ENCODE data around the gene GBE1. TPM values are rescaled to one million over a fixed set of nuclear protein-coding genes. Genes with fewer than 3 reads are reported as not detected.

Gene GBE1
- total RNA-seq, 1 donor from 2014 or later: 32.5 TPM

- intact Hi-C loops (cut with micrococcal nuclease): no loop called here
- no peak for DNase-seq
- POLR2A ChIA-PET: no interaction called here
- CTCF ChIA-PET: no interaction called here
- Mint-ChIP-seq H3K4me3 (no peak overlapping the region), H3K27ac (no peak overlapping the region), H3K27me3 (no peaks in the 10 kb centered on the region), H3K9me3 (no peaks in the 10 kb centered on the region), H3K4me1 (no peaks in the 10 kb centered on the region), H3K36me3 (ENCODE audit: low read depth) (peaks cover 8% of the 10 kb centered on the region)
- no peak for ATAC-seq (ENCODE audit: low read depth)
- no peak for TF ChIP-seq CTCF (IDR thresholded peaks at IDR 0.05)
Measured at GRCh38 chr3:81585937-81586336, 175.5 kb downstream of the GBE1 start.

GRCh38 chr3:81585056-81585455 is 176.4 kb downstream of the GBE1 start:
- ATAC-seq (ENCODE audit: low read depth): no peak
- CTCF ChIA-PET: no interaction called here
- no peak for DNase-seq
- Mint-ChIP-seq H3K4me1 (no peaks in the 10 kb centered on the region), H3K27me3 (no peaks in the 10 kb centered on the region), H3K36me3 (ENCODE audit: low read depth) (peaks cover 10% of the 10 kb centered on the region), H3K4me3 (no peak overlapping the region), H3K27ac (no peak overlapping the region), H3K9me3 (no peaks in the 10 kb centered on the region)
- POLR2A ChIA-PET: no interaction called here
- intact Hi-C loops (cut with micrococcal nuclease): no loop called here
- TF ChIP-seq CTCF (IDR thresholded peaks at IDR 0.05): no peak

GRCh38 chr3:81581966-81582599 is 179.4 kb downstream of the GBE1 start:
- Mint-ChIP-seq H3K27ac (no peak overlapping the region), H3K27me3 (no peaks in the 10 kb centered on the region), H3K4me3 (no peak overlapping the region), H3K36me3 (ENCODE audit: low read depth) (peaks cover 12% of the 10 kb centered on the region), H3K4me1 (no peaks in the 10 kb centered on the region), H3K9me3 (no peaks in the 10 kb centered on the region)
- TF ChIP-seq CTCF (IDR thresholded peaks at IDR 0.05): no peak
- ATAC-seq (ENCODE audit: low read depth) (no peak), DNase-seq (no peak)
- ChIA-PET POLR2A (no interaction called here), CTCF (interaction anchor here (0.9 to 1.6 kb wide), 2 partner anchors 548 to 550 kb away, joined by 3 to 8 read pairs; no protein-coding TSS in a partner anchor)
- intact Hi-C loops (cut with micrococcal nuclease): loop anchor here (1.0 kb wide), 1 partner anchor 551 kb away; no protein-coding TSS in a partner anchor

GRCh38 chr3:81580355-81580754 is 181.1 kb downstream of the GBE1 start:
- intact Hi-C loops (cut with micrococcal nuclease): no loop called here
- Mint-ChIP-seq H3K4me3 (no peak overlapping the region), H3K36me3 (ENCODE audit: low read depth) (peaks cover 14% of the 10 kb centered on the region), H3K27me3 (no peaks in the 10 kb centered on the region), H3K9me3 (no peaks in the 10 kb centered on the region), H3K4me1 (no peaks in the 10 kb centered on the region), H3K27ac (no peak overlapping the region)
- ChIA-PET CTCF (no interaction called here), POLR2A (no interaction called here)
- no peak for DNase-seq
- no peak for TF ChIP-seq CTCF (IDR thresholded peaks at IDR 0.05)
- no peak for ATAC-seq (ENCODE audit: low read depth)

GRCh38 chr3:81579744-81580143 is 181.7 kb downstream of the GBE1 start:
- no peak for TF ChIP-seq CTCF (IDR thresholded peaks at IDR 0.05)
- CTCF ChIA-PET: no interaction called here
- H3K4me3 Mint-ChIP-seq: no peak overlapping the region
- H3K27me3 Mint-ChIP-seq: no peaks in the 10 kb centered on the region
- peaks cover 14% of the 10 kb centered on the region for H3K36me3 Mint-ChIP-seq (ENCODE audit: low read depth)
- DNase-seq (no peak), ATAC-seq (ENCODE audit: low read depth) (no peak)
- no peaks in the 10 kb centered on the region for H3K9me3 Mint-ChIP-seq
- intact Hi-C loops (cut with micrococcal nuclease): no loop called here
- H3K4me1 Mint-ChIP-seq: no peaks in the 10 kb centered on the region
- no peak overlapping the region for H3K27ac Mint-ChIP-seq
- POLR2A ChIA-PET: no interaction called here

Measured in activated B cell treated with CpG ODN at 0.5 μM for 24 hours (primary cell).